Measurements from ENCODE around the gene HSPA9. TPM values are rescaled to one million over a fixed set of nuclear protein-coding genes. Genes with fewer than 3 reads are reported as not detected.

Gene HSPA9
- total and polyA plus RNA-seq, 2 of the 13 experiments (the other 11 are each of a cell fraction or from before 2014, with no cell fraction given), result 165 to 478 TPM

DNA sequence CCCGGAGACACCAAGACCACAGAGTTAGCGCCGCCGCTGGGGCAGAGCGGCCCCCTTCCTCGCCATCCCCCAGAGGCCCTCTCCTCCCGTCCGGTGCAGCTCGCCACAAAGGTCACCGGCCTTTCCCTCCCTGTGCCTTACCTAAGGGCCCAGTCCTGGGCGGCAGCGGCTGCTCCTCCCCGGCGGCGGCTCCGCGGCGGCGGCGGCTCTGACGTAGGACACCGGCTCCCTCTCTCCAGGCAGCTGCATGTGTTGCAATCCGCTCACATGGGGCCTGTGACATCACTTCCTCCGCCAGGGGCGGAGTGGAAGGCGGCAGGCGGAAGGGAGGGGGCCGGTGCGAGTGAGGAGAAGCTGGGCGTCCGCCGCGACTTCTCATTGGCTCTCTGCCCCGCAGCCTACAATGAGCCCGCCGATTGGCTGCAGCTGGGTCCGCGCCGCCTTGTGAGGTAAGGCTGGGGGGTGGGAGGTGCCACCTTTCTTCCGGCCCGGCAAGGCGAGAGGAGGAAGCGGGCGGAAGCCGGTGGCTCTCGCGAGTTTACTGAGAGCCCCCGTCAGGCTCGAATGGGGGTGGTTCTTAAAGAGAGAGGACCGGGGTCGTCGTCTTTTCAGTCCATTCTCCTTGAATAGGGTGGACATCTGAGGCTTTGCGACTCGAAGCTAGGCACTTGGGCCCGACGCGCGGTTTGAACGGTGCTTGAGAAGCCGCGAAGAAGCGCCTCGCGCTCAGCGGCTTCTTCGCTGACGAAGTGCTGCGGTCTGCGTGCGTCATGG lies 32.1 kb downstream of the HSPA9 start, which contains the start of gene ETF1 (continued):
- no peak for TF ChIP-seq ZNF552 (CRISPR knock-in tag; IDR thresholded peaks at IDR 0.05; ENCODE audit: borderline replicate concordance)
- peak; percentile 65; the same call in 1 of the 2 replicates for TF ChIP-seq ZNF782 (CRISPR knock-in tag; IDR thresholded peaks at IDR 0.05; ENCODE audit: borderline replicate concordance)
- TF ChIP-seq MTF1 (CRISPR knock-in tag; IDR thresholded peaks at IDR 0.05), result no peak
- peak; percentile 51; the same call in 1 of the 2 replicates for TF ChIP-seq MED1 (CRISPR knock-in tag; IDR thresholded peaks at IDR 0.05)
- TF ChIP-seq, protein P1, sequence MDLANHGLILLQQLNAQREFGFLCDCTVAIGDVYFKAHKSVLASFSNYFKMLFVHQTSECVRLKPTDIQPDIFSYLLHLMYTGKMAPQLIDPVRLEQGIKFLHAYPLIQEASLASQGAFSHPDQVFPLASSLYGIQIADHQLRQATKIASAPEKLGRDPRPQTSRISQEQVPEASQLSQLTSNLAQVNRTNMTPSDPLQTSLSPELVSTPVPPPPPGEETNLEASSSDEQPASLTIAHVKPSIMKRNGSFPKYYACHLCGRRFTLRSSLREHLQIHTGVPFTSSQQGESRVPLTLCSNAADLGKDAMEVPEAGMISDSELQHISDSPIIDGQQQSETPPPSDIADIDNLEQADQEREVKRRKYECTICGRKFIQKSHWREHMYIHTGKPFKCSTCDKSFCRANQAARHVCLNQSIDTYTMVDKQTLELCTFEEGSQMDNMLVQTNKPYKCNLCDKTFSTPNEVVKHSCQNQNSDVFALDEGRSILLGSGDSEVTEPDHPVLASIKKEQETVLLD (CRISPR knock-in tag; IDR thresholded peaks at IDR 0.05; ENCODE audit: low read depth), result peak; percentile 97
- TF ChIP-seq, protein P2, sequence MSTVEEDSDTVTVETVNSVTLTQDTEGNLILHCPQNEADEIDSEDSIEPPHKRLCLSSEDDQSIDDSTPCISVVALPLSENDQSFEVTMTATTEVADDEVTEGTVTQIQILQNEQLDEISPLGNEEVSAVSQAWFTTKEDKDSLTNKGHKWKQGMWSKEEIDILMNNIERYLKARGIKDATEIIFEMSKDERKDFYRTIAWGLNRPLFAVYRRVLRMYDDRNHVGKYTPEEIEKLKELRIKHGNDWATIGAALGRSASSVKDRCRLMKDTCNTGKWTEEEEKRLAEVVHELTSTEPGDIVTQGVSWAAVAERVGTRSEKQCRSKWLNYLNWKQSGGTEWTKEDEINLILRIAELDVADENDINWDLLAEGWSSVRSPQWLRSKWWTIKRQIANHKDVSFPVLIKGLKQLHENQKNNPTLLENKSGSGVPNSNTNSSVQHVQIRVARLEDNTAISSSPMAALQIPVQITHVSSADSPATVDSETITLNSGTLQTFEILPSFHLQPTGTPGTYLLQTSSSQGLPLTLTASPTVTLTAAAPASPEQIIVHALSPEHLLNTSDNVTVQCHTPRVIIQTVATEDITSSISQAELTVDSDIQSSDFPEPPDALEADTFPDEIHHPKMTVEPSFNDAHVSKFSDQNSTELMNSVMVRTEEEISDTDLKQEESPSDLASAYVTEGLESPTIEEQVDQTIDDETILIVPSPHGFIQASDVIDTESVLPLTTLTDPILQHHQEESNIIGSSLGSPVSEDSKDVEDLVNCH (CRISPR knock-in tag; IDR thresholded peaks at IDR 0.05), result no peak
- no peak; the same call in 1 of the 2 replicates for TF ChIP-seq RFXANK (CRISPR knock-in tag; IDR thresholded peaks at IDR 0.05)
- TF ChIP-seq CCAR2 (optimal IDR thresholded peaks at IDR 0.05; ENCODE audit: low read depth, low read length), result no peak
- TF ChIP-seq, protein P3, sequence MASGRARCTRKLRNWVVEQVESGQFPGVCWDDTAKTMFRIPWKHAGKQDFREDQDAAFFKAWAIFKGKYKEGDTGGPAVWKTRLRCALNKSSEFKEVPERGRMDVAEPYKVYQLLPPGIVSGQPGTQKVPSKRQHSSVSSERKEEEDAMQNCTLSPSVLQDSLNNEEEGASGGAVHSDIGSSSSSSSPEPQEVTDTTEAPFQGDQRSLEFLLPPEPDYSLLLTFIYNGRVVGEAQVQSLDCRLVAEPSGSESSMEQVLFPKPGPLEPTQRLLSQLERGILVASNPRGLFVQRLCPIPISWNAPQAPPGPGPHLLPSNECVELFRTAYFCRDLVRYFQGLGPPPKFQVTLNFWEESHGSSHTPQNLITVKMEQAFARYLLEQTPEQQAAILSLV (CRISPR knock-in tag; IDR thresholded peaks at IDR 0.05; ENCODE audit: borderline replicate concordance), result no peak
- TF ChIP-seq ZBTB7A (CRISPR knock-in tag; IDR thresholded peaks at IDR 0.05), result peak; percentile 36; the same call in 1 of the 2 replicates
- peak; percentile 68 for TF ChIP-seq AGO2 (optimal IDR thresholded peaks at IDR 0.05; ENCODE audit: low read depth, low read length)
- TF ChIP-seq TCF7 (IDR thresholded peaks at IDR 0.05; ENCODE audit: low read depth), result no peak
- TF ChIP-seq TEAD2 (CRISPR knock-in tag; IDR thresholded peaks at IDR 0.05), result no peak
- TF ChIP-seq NRL (CRISPR knock-in tag; IDR thresholded peaks at IDR 0.05; ENCODE audit: borderline replicate concordance), result peak; percentile 12; the same call in 1 of the 2 replicates
- TF ChIP-seq, protein P4, sequence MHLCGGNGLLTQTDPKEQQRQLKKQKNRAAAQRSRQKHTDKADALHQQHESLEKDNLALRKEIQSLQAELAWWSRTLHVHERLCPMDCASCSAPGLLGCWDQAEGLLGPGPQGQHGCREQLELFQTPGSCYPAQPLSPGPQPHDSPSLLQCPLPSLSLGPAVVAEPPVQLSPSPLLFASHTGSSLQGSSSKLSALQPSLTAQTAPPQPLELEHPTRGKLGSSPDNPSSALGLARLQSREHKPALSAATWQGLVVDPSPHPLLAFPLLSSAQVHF (CRISPR knock-in tag; IDR thresholded peaks at IDR 0.05), result peak; percentile 63; the same call in 1 of the 2 replicates
- TF ChIP-seq ZNF557 (CRISPR knock-in tag; IDR thresholded peaks at IDR 0.05), result no peak
- no peak for TF ChIP-seq ZNF296 (CRISPR knock-in tag; conservative IDR thresholded peaks at IDR 0.05)
- 0 out of 2 replicates have a peak, but pooled peaks have one; percentile 45 for TF ChIP-seq ARNTL (CRISPR knock-in tag; IDR thresholded peaks at IDR 0.05)
- TF ChIP-seq ZNF124 (CRISPR knock-in tag; IDR thresholded peaks at IDR 0.05), result peak; percentile 12; the same call in 1 of the 2 replicates
- TF ChIP-seq CREM (IDR thresholded peaks at IDR 0.05), result peak; percentile 93
- peak; percentile 64; the same call in 1 of the 2 replicates for TF ChIP-seq CREM (CRISPR knock-in tag; IDR thresholded peaks at IDR 0.05)
- peak; percentile 80; the same call in 1 of the 2 replicates for TF ChIP-seq ZNF354B (CRISPR knock-in tag; IDR thresholded peaks at IDR 0.05)
- TF ChIP-seq FLYWCH1 (CRISPR knock-in tag; IDR thresholded peaks at IDR 0.05), result no peak
- 0 out of 2 replicates have a peak, but pooled peaks have one; percentile 68 for TF ChIP-seq ZNF232 (CRISPR knock-in tag; IDR thresholded peaks at IDR 0.05; ENCODE audit: borderline replicate concordance)
- TF ChIP-seq, protein P5, sequence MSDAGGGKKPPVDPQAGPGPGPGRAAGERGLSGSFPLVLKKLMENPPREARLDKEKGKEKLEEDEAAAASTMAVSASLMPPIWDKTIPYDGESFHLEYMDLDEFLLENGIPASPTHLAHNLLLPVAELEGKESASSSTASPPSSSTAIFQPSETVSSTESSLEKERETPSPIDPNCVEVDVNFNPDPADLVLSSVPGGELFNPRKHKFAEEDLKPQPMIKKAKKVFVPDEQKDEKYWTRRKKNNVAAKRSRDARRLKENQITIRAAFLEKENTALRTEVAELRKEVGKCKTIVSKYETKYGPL (CRISPR knock-in tag; IDR thresholded peaks at IDR 0.05), result no peak
